Measurements from ENCODE around the gene NEMP1. TPM values are rescaled to one million over a fixed set of nuclear protein-coding genes. Genes with fewer than 3 reads are reported as not detected.

Gene NEMP1
- total and polyA plus RNA-seq, 2 of the 13 experiments (the other 11 are each of a cell fraction or from before 2014, with no cell fraction given): 11.4 to 12.9 TPM

GRCh38 chr12:57127101-57127725 lies 48.6 kb upstream of the NEMP1 start (continued):
- TF ChIP-seq ATF6 (CRISPR knock-in tag; conservative IDR thresholded peaks at IDR 0.05) (no peak), TBX2 (CRISPR knock-in tag; IDR thresholded peaks at IDR 0.05; ENCODE audit: borderline replicate concordance) (peak; percentile 56; the same call in 1 of the 2 replicates), GZF1 (CRISPR knock-in tag; IDR thresholded peaks at IDR 0.05) (no peak), ZNF180 (CRISPR knock-in tag; IDR thresholded peaks at IDR 0.05; ENCODE audit: borderline replicate concordance, low read depth) (no peak), HNRNPK (IDR thresholded peaks at IDR 0.05; ENCODE audit: low read depth, low read length, poor library complexity, severe bottlenecking) (no peak), NFIC (IDR thresholded peaks at IDR 0.05; ENCODE audit: low read length) (0 out of 2 replicates have a peak, but pooled peaks have one; percentile 36), ZHX2 (IDR thresholded peaks at IDR 0.05; ENCODE audit: low read depth) (no peak), ZHX2 (CRISPR knock-in tag; IDR thresholded peaks at IDR 0.05; ENCODE audit: borderline replicate concordance) (no peak), NFKB2 (CRISPR knock-in tag; IDR thresholded peaks at IDR 0.05; ENCODE audit: borderline replicate concordance) (peak; percentile 55; the same call in 1 of the 2 replicates), ZBTB20 (CRISPR knock-in tag; IDR thresholded peaks at IDR 0.05; ENCODE audit: borderline replicate concordance, low read depth) (no peak), ZFP36L2 (CRISPR knock-in tag; IDR thresholded peaks at IDR 0.05) (no peak), ZNF619 (CRISPR knock-in tag; IDR thresholded peaks at IDR 0.05) (no peak)
- TF ChIP-seq, protein P1, sequence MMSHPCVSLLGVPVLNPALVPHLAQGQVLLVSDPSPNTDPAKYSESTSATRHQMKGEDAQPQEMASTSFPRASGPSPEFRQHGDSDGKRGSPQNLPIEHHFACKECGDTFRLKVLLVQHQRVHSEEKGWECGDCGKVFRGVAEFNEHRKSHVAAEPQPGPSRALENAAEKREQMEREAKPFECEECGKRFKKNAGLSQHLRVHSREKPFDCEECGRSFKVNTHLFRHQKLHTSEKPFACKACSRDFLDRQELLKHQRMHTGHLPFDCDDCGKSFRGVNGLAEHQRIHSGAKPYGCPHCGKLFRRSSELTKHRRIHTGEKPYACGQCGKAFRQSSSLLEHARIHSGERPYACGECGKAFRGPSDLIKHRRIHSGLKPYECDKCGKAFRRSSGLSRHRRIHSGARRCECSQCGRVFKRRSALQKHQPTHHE (CRISPR knock-in tag; IDR thresholded peaks at IDR 0.05; ENCODE audit: borderline replicate concordance): no peak
- TF ChIP-seq, protein P2, sequence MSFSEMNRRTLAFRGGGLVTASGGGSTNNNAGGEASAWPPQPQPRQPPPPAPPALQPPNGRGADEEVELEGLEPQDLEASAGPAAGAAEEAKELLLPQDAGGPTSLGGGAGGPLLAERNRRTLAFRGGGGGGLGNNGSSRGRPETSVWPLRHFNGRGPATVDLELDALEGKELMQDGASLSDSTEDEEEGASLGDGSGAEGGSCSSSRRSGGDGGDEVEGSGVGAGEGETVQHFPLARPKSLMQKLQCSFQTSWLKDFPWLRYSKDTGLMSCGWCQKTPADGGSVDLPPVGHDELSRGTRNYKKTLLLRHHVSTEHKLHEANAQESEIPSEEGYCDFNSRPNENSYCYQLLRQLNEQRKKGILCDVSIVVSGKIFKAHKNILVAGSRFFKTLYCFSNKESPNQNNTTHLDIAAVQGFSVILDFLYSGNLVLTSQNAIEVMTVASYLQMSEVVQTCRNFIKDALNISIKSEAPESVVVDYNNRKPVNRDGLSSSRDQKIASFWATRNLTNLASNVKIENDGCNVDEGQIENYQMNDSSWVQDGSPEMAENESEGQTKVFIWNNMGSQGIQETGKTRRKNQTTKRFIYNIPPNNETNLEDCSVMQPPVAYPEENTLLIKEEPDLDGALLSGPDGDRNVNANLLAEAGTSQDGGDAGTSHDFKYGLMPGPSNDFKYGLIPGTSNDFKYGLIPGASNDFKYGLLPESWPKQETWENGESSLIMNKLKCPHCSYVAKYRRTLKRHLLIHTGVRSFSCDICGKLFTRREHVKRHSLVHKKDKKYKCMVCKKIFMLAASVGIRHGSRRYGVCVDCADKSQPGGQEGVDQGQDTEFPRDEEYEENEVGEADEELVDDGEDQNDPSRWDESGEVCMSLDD (CRISPR knock-in tag; IDR thresholded peaks at IDR 0.05; ENCODE audit: borderline replicate concordance): 0 out of 2 replicates have a peak, but pooled peaks have one; percentile 67
- TF ChIP-seq, protein P3, sequence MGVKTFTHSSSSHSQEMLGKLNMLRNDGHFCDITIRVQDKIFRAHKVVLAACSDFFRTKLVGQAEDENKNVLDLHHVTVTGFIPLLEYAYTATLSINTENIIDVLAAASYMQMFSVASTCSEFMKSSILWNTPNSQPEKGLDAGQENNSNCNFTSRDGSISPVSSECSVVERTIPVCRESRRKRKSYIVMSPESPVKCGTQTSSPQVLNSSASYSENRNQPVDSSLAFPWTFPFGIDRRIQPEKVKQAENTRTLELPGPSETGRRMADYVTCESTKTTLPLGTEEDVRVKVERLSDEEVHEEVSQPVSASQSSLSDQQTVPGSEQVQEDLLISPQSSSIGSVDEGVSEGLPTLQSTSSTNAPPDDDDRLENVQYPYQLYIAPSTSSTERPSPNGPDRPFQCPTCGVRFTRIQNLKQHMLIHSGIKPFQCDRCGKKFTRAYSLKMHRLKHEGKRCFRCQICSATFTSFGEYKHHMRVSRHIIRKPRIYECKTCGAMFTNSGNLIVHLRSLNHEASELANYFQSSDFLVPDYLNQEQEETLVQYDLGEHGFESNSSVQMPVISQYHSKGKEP (CRISPR knock-in tag; IDR thresholded peaks at IDR 0.05): no peak

All from HepG2 (cell line).